HG02588 (cell line): ENCODE data around the gene MX1.

Experiments used
- ATAC-seq: cut with Tn5 transposase; IDR thresholded peaks from one replicate; pipeline ENCODE4 v1.9.1; 2021; ENCODE audit warnings: mild to moderate bottlenecking, moderate library complexity; ENCODE audit not compliant: unreplicated experiment

MX1 gene

DNA sequence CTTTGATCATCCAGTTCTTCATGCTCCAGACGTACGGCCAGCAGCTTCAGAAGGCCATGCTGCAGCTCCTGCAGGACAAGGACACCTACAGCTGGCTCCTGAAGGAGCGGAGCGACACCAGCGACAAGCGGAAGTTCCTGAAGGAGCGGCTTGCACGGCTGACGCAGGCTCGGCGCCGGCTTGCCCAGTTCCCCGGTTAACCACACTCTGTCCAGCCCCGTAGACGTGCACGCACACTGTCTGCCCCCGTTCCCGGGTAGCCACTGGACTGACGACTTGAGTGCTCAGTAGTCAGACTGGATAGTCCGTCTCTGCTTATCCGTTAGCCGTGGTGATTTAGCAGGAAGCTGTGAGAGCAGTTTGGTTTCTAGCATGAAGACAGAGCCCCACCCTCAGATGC is 32.5 kb downstream of the MX1 start:
- ATAC-seq, result no peak

DNA sequence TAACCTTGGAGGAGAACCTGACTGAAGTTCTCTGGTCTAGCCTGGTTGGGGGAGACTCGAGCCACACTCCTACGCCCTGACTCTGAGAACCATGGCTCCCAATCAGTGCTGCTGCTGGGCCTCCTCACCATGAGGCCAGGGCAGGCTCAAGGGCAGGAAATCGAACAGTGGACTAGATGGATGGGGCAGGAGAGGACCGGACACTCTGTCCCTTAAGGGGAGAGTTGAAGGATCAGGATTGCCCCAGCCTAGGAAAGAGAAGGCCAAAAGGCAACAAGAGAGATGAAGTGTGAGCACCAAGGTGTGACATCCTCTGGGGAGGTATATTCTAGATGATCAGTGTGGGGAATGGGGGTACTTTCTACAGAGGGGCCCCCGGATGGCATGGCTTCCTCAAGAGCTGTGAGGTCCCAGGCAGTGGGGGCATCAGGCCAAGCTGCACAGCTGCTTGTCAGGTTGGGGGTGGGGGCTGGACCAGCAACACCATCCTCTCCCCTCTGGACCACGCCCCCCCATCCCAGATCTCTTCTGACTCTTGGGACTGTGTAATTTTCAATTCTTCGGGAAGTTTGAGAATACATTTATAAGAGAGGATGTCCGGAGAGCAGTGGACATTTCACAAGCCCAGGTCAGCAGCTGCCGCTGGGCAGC is 34.0 kb downstream of the MX1 start:
- no peak for ATAC-seq

GRCh38 chr21:41460578-41461527 is 34.8 kb downstream of the MX1 start:
- no peak for ATAC-seq

DNA sequence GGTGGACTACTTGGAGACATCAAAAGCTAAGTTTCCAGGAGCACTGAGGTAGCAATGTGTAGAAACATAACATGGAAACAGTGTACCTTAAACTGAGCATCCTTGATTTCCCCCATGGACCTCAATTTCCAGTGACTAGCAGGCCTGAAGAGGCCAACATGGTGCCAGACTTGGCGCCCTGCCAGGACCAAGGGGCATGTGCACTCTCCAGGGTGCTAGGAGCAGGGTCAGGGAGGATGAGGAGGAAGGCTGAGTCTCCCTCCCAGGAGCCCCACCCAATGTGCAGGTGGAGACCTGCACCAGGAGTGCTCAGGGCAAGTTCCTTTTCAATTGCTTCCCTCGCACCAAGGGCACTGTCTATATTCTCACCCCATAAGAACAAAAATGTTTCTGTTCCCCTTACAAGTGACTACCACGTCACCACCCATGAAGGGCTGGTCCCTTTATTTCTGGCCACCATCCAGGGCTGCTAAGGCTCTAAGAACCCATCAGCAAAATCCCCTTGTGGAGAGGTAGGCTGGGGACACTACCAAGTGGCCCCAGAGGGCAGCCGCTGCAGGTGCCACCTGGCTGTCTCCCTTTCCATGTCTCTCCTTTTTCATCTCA is 39.2 kb downstream of the MX1 start:
- no peak for ATAC-seq

- no peak for ATAC-seq
Observed at GRCh38 chr21:41466024-41466820, 40.2 kb downstream of the MX1 start.

- ATAC-seq, result no peak
Observed at GRCh38 chr21:41470054-41470453, 44.0 kb downstream of the MX1 start.

DNA sequence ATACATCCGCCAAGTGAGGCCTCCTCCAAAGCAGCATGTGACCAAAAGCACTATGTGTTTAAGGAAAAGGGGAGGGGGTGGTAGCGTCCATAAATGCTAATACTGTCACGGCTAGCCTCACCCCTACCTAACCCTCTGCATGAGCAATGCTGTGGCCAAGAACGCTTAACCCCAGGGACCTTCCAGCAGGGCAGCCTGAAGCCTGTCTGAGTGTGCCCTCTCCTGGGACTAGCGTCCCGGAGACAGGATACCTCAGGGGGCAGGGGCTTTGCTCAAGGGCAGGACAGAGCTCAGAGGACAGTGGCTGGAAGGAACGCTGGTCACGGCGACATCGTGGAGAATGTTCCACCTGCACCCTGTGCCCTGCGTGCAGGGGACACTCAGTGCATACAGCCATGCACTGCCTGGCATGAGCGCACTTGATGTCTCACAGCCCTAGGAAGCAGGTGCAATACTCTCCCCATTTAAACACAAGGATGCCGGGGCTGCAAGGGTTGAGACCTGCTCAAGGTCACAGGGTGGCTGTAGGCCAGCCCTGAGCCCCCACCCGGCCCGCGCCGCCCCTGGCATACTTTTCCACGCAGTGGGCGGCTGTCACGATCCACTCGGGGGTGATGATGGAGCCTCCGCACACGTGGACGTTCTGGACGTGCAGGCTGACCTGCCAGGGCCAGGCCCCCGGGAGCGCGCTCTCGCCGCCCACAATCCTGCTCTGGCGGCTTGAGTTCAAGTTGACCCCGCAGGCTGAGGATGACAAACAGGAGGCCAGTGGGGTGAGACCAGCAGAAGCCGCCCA is 46.9 kb downstream of the MX1 start:
- no peak for ATAC-seq

DNA sequence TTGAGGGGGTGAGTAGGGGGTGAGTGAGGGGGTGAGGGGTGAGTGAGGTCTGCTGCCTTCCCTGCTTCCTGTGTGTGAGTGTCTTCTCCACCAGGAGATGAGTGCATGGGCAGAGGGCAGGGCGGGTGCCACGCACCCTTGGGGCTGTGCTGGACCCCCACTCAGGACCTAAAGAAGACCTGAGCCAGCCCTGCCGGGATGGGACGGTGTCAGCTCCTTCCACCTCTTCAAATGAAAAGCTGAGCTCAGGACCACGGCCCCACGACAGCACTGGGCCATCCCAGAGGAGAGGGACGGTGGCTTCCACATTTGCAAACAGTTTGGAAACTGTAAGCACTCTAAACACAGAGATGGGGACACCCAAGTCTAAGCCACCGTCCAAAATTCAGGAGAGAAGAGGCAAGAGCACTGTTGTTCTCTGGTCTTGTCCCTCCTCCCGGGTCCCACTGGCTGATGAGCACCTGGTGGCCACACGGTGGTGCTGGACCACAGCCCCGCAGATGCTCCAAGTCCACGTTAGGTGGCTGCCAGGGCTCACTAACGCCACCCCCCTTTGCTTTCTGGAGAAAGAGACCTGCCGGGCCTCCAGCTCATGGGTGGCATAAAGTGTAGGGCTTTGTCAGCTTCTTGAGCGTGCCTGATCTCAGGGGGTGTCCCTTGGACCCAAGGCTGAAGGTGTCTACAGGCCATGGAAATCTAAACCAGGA is 49.8 kb downstream of the MX1 start:
- no peak for ATAC-seq

- ATAC-seq, result no peak
Observed at GRCh38 chr21:41477641-41478318, 51.7 kb downstream of the MX1 start.

DNA sequence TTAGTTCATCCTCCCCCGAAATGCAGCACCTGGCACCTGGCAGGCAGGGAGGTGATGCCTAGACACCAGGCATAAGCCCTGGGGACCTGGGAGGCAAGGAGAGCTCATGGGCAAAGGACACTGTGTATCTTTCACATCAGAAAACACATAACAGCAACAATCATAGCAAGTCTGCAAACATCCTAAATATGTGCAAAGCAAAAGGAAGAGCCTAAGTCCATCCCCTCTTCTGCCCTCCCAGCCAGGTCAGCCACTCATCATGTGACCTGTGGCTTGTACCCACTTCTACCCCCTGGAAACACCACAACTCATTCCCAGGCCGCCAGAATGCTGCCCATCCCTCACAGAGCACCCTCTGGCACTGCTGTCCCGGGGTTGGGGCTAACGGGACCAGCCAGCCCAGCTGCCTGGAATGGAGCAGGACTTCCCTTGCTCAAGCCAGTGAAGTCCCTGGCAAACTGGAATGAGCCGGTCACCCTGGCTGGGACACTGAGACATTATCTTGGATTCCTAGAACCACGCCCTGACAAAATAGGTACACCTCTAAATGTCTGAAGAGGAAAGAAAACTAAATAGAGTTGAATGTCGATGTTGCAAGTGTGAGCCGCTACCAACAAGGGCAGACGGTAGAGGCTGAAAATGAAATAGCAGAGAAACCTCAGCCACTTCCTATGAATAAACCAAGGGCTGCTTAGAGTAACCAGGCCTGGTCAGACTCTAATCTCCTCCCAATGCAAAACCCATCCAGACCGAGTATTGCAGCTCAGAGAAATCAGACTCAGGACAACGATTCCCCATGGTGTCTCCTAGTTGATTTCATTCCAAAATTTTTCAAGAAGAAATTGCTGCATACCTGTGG is 52.5 kb downstream of the MX1 start:
- ATAC-seq, result no peak

DNA sequence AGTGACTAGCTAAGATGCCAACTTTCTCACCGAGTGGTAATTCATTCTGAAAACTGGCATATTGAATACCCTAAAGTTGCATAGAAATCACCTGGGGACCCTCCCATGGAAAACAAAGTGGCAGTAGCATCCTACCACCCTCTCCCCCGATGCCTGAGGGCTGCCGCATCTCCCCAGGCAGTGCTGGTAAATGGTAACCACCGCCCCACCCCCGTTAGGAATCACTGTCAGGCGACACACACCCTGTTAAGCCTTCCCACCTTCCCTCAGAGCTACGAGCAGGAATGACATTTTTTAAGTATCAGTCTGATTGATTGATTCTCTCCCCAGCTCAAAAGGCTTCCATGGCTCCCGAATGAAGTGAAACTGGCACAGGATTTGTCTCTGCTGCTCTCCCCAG is 53.6 kb downstream of the MX1 start:
- ATAC-seq, result no peak

- ATAC-seq, result no peak
Observed at GRCh38 chr21:41480086-41480690, 54.1 kb downstream of the MX1 start.

DNA sequence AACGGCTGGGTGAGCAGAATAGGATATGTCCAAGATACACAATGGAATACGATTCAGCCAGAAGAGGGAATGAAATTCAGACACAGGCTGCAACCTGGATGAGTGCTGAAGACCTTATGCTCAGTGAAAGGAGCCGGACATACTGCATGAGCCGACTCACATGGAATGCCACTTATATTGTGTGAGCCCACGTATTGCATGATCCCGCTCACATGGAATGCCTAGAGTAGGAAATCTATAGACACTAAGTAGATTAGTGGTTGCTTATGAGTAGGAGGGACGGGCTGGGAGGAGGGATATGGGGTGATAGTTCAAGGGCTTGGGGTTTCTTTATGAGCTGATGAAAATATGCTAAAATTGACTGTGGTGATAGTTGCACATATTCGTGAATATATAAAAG is 55.2 kb downstream of the MX1 start:
- ATAC-seq, result no peak

DNA sequence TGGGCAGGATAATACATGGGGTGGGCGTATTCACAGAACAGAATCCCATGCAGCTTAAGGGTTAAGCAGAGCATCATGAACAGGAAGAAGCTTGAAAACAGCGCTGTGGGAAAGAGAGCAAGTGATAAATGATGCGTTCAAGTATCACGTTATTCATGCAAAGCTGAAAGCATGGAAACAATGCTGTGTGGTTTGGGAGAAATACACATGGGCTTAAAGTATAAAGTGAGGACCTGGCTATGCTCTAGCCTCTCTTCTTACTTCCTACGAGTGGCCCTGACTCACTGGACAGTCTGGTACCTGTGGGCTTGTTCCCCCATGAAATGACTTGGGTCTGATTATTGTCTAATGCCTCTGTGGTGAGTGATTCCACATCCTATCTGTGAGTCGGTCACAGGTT is 56.3 kb downstream of the MX1 start:
- ATAC-seq, result no peak

DNA sequence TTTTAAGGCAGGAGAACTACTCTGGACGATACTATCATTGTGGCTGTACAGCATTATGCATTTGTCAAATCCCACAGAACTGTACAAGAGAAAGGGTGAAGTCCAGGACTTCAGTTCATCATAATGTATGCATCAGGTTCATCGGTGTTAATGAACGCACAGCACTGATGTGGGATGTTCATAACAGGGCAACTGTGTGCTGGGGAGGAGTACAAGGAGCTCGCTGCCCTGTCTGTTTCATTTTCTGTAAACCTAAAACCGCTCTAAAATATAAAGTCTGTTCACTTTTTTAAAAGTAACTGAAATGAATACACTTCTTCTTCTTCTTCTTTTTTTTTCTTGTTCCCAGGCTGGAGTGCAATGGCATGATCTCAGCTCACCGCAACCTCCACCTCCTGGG is 56.9 kb downstream of the MX1 start:
- no peak for ATAC-seq

DNA sequence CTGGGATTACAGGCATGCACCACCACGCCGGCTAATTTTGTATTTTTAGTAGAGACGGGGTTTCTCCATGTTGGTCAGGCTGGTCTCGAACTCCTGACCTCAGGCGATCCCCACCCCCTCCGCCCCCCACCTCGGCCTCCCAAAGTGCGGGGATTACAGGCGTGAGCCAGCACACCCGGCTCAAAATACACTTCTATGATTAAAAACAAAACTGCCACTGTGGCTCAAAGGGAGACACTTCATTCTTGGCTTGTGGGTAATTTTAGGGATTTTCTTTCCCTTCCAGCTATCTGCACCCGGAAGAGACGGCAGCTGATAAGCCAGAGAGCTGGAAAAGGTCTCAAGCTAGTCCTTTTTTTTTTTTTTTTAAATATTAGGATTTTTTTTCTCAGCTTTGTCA is 57.4 kb downstream of the MX1 start:
- ATAC-seq, result no peak

- no peak for ATAC-seq
Observed at GRCh38 chr21:41483973-41484372, 57.9 kb downstream of the MX1 start.

DNA sequence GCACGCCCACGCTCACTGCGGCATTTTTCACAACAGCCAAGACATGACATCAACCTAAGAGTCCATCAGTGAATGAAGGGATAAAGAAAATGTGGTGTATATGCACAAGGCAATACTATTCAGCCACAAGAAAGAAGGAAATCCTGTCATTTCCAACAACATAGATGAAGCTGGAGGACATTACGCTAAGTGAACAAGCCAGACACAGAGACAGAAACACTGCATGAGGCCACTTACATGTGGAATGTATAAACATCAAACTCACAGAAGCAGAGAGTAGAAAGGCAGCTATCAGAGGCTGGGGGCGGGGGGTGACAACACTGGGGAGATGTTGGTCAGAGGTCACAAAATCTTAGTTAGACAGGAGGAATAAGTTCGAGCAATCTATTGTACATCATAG is 61.0 kb downstream of the MX1 start:
- no peak for ATAC-seq
